ENCODE measurements around the gene GINS1. TPM values are rescaled to one million over a fixed set of nuclear protein-coding genes. Genes with fewer than 3 reads are reported as not detected.

GINS1 gene
- total and polyA plus RNA-seq, 4 donors, result 0.17 to 11.4 (median 0.48) TPM

DNA sequence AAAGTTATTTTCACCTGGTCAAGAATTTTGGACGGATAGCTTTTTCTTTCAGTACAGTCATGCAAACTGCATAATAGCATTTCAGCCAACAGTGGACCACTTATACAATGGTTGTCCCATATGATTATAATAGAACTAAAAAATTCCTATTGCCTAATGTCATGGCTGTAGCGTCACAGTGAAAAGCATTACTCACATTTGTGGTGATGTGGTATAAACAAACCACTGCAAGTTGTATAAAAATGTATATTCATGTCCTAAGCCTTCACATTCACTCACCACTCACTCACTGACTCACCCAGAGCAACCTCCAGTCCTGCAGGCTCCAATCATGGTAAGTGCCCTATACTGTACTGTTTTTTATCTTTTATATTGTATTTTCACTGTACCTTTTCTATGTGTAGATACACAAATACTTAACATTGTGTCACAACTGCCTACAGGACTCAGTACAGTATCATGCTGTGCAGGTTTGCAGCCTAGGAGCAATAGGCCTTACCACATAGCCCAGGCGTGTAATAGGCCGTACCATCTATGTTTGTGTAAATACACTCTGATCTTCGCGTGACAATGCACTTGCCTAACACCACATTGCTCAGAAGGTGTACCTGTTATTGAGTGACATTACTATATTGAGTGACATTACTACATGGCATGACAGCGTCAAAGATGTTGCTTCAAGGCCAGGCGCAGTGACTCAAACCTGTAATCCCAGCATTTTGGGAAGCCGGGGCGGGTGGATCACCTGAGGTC, 34.7 kb upstream of the GINS1 start:
- Histone ChIP-seq H3K9me3 (ENCODE audit: control insufficient read depth in 4 of 4, low read length in 3 of 4) (no peaks in the 10 kb centered on the region), H3K27ac (ENCODE audit: low read depth in 1 of 2, low read length in 2 of 2) (no peak overlapping the region), H3K4me1 (ENCODE audit: control insufficient read depth in 4 of 4, insufficient read depth in 4 of 4, low read length in 3 of 4) (no peaks in the 10 kb centered on the region), H3K36me3 (ENCODE audit: control insufficient read depth in 4 of 4, insufficient read depth in 3 of 4, low read depth in 1 of 4, low read length in 3 of 4) (no peaks in the 10 kb centered on the region), H3K9ac (ENCODE audit: low read depth in 1 of 2, low read length in 2 of 2) (no peak overlapping the region), H3K4me3 (ENCODE audit: low read depth in 1 of 3, low read length in 3 of 3) (no peak overlapping the region), H3K27me3 (ENCODE audit: control insufficient read depth in 4 of 4, insufficient read depth in 4 of 4, low read length in 3 of 4) (no peaks in the 10 kb centered on the region)
- no peak for DNase-seq (ENCODE audit: low spot score)
- TF ChIP-seq NR2F2 (IDR thresholded peaks at IDR 0.05) (no peak), GABPA (IDR thresholded peaks at IDR 0.05 in 1 of 2, conservative IDR thresholded peaks at IDR 0.05 in 1 of 2) (no peak), FOXA2 (IDR thresholded peaks at IDR 0.05) (no peak), YY1 (IDR thresholded peaks at IDR 0.05) (no peak), SP1 (IDR thresholded peaks at IDR 0.05) (no peak), TAF1 (conservative IDR thresholded peaks at IDR 0.05) (no peak), HNF4A (conservative IDR thresholded peaks at IDR 0.05) (no peak), HNF4G (IDR thresholded peaks at IDR 0.05) (no peak), FOXA1 (IDR thresholded peaks at IDR 0.05) (no peak), EGR1 (IDR thresholded peaks at IDR 0.05; ENCODE audit: low read depth in 2 of 2) (no peak), RXRA (IDR thresholded peaks at IDR 0.05) (no peak), RAD21 (IDR thresholded peaks at IDR 0.05) (no peak)
- TF ChIP-seq, protein P1, sequence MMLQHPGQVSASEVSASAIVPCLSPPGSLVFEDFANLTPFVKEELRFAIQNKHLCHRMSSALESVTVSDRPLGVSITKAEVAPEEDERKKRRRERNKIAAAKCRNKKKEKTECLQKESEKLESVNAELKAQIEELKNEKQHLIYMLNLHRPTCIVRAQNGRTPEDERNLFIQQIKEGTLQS (IDR thresholded peaks at IDR 0.05), result no peak
- TF ChIP-seq, protein P2, sequence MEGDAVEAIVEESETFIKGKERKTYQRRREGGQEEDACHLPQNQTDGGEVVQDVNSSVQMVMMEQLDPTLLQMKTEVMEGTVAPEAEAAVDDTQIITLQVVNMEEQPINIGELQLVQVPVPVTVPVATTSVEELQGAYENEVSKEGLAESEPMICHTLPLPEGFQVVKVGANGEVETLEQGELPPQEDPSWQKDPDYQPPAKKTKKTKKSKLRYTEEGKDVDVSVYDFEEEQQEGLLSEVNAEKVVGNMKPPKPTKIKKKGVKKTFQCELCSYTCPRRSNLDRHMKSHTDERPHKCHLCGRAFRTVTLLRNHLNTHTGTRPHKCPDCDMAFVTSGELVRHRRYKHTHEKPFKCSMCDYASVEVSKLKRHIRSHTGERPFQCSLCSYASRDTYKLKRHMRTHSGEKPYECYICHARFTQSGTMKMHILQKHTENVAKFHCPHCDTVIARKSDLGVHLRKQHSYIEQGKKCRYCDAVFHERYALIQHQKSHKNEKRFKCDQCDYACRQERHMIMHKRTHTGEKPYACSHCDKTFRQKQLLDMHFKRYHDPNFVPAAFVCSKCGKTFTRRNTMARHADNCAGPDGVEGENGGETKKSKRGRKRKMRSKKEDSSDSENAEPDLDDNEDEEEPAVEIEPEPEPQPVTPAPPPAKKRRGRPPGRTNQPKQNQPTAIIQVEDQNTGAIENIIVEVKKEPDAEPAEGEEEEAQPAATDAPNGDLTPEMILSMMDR (IDR thresholded peaks at IDR 0.05; ENCODE audit: low read depth, low read length, missing input control), result no peak
- TF ChIP-seq, protein P3, sequence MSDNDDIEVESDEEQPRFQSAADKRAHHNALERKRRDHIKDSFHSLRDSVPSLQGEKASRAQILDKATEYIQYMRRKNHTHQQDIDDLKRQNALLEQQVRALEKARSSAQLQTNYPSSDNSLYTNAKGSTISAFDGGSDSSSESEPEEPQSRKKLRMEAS (IDR thresholded peaks at IDR 0.05), result no peak
- TF ChIP-seq, protein P4, sequence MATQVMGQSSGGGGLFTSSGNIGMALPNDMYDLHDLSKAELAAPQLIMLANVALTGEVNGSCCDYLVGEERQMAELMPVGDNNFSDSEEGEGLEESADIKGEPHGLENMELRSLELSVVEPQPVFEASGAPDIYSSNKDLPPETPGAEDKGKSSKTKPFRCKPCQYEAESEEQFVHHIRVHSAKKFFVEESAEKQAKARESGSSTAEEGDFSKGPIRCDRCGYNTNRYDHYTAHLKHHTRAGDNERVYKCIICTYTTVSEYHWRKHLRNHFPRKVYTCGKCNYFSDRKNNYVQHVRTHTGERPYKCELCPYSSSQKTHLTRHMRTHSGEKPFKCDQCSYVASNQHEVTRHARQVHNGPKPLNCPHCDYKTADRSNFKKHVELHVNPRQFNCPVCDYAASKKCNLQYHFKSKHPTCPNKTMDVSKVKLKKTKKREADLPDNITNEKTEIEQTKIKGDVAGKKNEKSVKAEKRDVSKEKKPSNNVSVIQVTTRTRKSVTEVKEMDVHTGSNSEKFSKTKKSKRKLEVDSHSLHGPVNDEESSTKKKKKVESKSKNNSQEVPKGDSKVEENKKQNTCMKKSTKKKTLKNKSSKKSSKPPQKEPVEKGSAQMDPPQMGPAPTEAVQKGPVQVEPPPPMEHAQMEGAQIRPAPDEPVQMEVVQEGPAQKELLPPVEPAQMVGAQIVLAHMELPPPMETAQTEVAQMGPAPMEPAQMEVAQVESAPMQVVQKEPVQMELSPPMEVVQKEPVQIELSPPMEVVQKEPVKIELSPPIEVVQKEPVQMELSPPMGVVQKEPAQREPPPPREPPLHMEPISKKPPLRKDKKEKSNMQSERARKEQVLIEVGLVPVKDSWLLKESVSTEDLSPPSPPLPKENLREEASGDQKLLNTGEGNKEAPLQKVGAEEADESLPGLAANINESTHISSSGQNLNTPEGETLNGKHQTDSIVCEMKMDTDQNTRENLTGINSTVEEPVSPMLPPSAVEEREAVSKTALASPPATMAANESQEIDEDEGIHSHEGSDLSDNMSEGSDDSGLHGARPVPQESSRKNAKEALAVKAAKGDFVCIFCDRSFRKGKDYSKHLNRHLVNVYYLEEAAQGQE (IDR thresholded peaks at IDR 0.05), result no peak
- TF ChIP-seq, protein P5, sequence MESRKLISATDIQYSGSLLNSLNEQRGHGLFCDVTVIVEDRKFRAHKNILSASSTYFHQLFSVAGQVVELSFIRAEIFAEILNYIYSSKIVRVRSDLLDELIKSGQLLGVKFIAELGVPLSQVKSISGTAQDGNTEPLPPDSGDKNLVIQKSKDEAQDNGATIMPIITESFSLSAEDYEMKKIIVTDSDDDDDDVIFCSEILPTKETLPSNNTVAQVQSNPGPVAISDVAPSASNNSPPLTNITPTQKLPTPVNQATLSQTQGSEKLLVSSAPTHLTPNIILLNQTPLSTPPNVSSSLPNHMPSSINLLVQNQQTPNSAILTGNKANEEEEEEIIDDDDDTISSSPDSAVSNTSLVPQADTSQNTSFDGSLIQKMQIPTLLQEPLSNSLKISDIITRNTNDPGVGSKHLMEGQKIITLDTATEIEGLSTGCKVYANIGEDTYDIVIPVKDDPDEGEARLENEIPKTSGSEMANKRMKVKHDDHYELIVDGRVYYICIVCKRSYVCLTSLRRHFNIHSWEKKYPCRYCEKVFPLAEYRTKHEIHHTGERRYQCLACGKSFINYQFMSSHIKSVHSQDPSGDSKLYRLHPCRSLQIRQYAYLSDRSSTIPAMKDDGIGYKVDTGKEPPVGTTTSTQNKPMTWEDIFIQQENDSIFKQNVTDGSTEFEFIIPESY (IDR thresholded peaks at IDR 0.05), result no peak
- 96% methylated on average over 10 of the region's 10 CpGs for WGBS
